ENCODE data around the gene SSTR4. TPM values are rescaled to one million over a fixed set of nuclear protein-coding genes. Genes with fewer than 3 reads are reported as not detected.

The SSTR4 gene
- total and polyA plus RNA-seq, 2 experiments from 2014 or later, result not detected

DNA sequence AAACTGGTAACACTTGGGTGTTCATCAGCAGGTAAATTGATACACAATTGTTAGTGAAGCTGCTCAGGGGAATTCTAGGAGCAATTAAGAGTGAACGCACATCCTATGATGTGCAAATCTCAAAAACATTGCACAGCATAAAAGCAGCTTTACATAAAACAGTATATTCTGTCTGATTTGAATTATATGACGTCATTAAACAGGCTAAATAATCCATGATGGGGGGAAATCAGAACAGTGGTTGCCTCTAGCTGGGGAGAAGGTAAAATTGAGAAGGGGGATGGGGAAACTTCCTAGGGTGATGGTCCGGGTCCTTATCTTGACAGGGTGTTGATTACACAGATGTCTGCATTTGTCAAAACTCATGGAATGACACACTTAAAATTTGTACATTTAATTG lies 31.7 kb downstream of the SSTR4 start:
- Histone ChIP-seq H3K36me3 (ENCODE audit: low read depth) (no peaks in the 10 kb centered on the region), H3K9ac (no peak overlapping the region), H3K4me3 (no peak overlapping the region), H3K9me2 (ENCODE audit: insufficient read depth) (no peaks in the 10 kb centered on the region), H3K27me3 (replicated peaks; ENCODE audit: insufficient read depth) (no peaks in the 10 kb centered on the region), H3K4me2 (ENCODE audit: unreplicated experiment) (no peak overlapping the region), H3K9me3 (ENCODE audit: low read depth) (no peaks in the 10 kb centered on the region), H3K4me1 (ENCODE audit: insufficient read depth) (peaks cover 2% of the 10 kb centered on the region), H3F3A (ENCODE audit: insufficient read depth) (peaks cover 2% of the 10 kb centered on the region), H3K27ac (no peak overlapping the region), H3K79me2 (ENCODE audit: insufficient read depth) (no peaks in the 10 kb centered on the region), H4K20me1 (ENCODE audit: insufficient read depth) (no peaks in the 10 kb centered on the region), H2AFZ (no peak overlapping the region)
- DNase-seq, result no peak
- WGBS, 2 experiments (ENCODE audit: low coverage in 1 of 2, low lambda C conversion rate in 2 of 2, missing lambda C conversion rate in 2 of 2), result 73% methylated on average over 3 of the region's 3 CpGs
- in situ Hi-C loops (cut with MboI), result loop anchor here (25.0 kb wide), 1 partner anchor 171 kb away; no protein-coding TSS in a partner anchor
- no peak for TF ChIP-seq EZH2phosphoT487 (IDR thresholded peaks at IDR 0.05; ENCODE audit: insufficient read depth, low read depth)
- no peak for TF ChIP-seq EZH2 (IDR thresholded peaks at IDR 0.05; ENCODE audit: insufficient read depth, poor library complexity, severe bottlenecking)

DNA sequence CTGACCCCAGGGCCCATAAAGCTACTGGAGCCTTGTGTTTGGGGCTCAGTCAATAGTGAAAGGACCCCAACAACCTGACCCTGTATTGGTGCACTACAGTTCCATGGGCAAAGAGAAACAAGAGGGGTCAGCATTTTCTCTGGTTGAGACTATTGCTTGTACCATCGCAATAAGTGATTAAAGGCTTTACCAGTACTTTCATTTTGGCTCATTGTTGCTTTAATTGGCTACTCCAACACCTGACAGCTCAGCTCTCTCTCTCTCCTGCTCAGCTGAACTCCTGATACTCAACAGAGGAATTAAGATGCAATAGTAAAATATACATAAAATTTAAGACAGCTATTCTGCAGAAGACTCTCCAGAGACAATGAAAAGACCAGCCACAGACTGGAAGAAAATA lies 33.2 kb downstream of the SSTR4 start:
- no peaks in the 10 kb centered on the region for H3K27me3 ChIP-seq (replicated peaks; ENCODE audit: insufficient read depth)
- TF ChIP-seq EZH2phosphoT487 (IDR thresholded peaks at IDR 0.05; ENCODE audit: insufficient read depth, low read depth) (no peak), EZH2 (IDR thresholded peaks at IDR 0.05; ENCODE audit: insufficient read depth, poor library complexity, severe bottlenecking) (no peak)

DNA sequence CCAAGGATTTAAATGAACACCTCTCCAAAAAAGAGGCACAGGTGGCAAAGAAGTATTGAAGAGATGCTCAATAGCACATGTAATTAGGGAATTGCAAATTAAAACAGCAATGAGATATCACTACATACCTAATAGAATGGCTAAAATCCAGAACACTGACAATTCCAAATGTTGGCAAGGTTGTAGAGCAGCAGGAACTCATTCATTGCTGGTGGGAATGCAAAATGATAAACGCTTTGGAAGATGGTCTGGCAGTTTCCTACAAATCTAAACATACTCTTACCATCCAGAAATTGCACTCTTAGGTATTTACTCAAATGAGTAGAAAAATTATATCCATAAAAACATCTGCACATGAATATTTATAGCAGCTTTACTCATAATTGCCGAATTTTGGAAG lies 34.0 kb downstream of the SSTR4 start:
- Histone ChIP-seq H3K79me2 (ENCODE audit: insufficient read depth) (no peaks in the 10 kb centered on the region), H3K4me1 (ENCODE audit: insufficient read depth) (no peaks in the 10 kb centered on the region), H3K9me3 (ENCODE audit: low read depth) (no peaks in the 10 kb centered on the region), H3K4me3 (no peak overlapping the region), H3K36me3 (ENCODE audit: low read depth) (no peaks in the 10 kb centered on the region), H3K4me2 (ENCODE audit: unreplicated experiment) (no peak overlapping the region), H4K20me1 (ENCODE audit: insufficient read depth) (no peaks in the 10 kb centered on the region), H2AFZ (no peak overlapping the region), H3K9ac (no peak overlapping the region), H3K27me3 (replicated peaks; ENCODE audit: insufficient read depth) (no peaks in the 10 kb centered on the region), H3K9me2 (ENCODE audit: insufficient read depth) (no peaks in the 10 kb centered on the region), H3F3A (ENCODE audit: insufficient read depth) (no peaks in the 10 kb centered on the region), H3K27ac (no peak overlapping the region)
- TF ChIP-seq EZH2phosphoT487 (IDR thresholded peaks at IDR 0.05; ENCODE audit: insufficient read depth, low read depth) (no peak), EZH2 (IDR thresholded peaks at IDR 0.05; ENCODE audit: insufficient read depth, poor library complexity, severe bottlenecking) (no peak)
- in situ Hi-C loops (cut with MboI), result loop anchor here (25.0 kb wide), 1 partner anchor 168 kb away; no protein-coding TSS in a partner anchor
- no peak for DNase-seq
- WGBS, 2 experiments (ENCODE audit: low coverage in 1 of 2, low lambda C conversion rate in 2 of 2, missing lambda C conversion rate in 2 of 2), result 46 to 55% methylated on average over 2 of the region's 2 CpGs

More for the DNA sequence above, 33.2 kb downstream of the SSTR4 start:
- no peak overlapping the region for H3K9ac ChIP-seq
- DNase-seq, result no peak
- no peaks in the 10 kb centered on the region for H3K36me3 ChIP-seq (ENCODE audit: low read depth)
- H3K27ac ChIP-seq, result no peak overlapping the region
- no peaks in the 10 kb centered on the region for H3K9me2 ChIP-seq (ENCODE audit: insufficient read depth)
- H3K79me2 ChIP-seq (ENCODE audit: insufficient read depth), result no peaks in the 10 kb centered on the region
- H3K4me1 ChIP-seq (ENCODE audit: insufficient read depth), result no peaks in the 10 kb centered on the region
- no peaks in the 10 kb centered on the region for H3K9me3 ChIP-seq (ENCODE audit: low read depth)
- no peak overlapping the region for H3K4me3 ChIP-seq
- no peaks in the 10 kb centered on the region for H4K20me1 ChIP-seq (ENCODE audit: insufficient read depth)
- H2AFZ ChIP-seq, result no peak overlapping the region
- 92 to 95% methylated on average over 1 of the region's 1 CpG for WGBS, 2 experiments (ENCODE audit: low coverage in 1 of 2, low lambda C conversion rate in 2 of 2, missing lambda C conversion rate in 2 of 2)
- no peaks in the 10 kb centered on the region for H3F3A ChIP-seq (ENCODE audit: insufficient read depth)
- H3K4me2 ChIP-seq (ENCODE audit: unreplicated experiment), result no peak overlapping the region
- in situ Hi-C loops (cut with MboI), result loop anchor here (25.0 kb wide), 1 partner anchor 169 kb away; no protein-coding TSS in a partner anchor

DNA sequence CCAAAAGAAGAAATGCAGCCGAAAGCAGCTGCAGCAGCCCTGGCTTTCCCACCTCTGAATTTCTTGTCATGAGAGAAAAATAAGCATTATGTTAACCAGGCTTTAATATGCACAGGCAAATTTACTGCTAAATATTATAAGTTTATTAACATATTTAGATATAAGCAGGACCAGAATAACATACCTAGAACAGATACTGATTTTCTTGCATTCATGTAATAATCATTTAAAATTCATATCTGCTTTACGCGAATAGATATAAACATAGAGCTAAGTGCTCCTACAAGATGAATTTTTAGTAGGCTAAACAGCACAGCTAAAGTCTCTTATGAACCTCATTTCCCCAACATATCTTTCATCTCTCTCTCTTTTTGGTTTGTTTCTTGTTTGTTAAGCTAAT lies 36.3 kb downstream of the SSTR4 start:
- Histone ChIP-seq H3F3A (ENCODE audit: insufficient read depth) (no peaks in the 10 kb centered on the region), H3K36me3 (ENCODE audit: low read depth) (no peaks in the 10 kb centered on the region), H4K20me1 (ENCODE audit: insufficient read depth) (no peaks in the 10 kb centered on the region), H3K79me2 (ENCODE audit: insufficient read depth) (no peaks in the 10 kb centered on the region), H3K9ac (no peak overlapping the region), H3K4me2 (ENCODE audit: unreplicated experiment) (no peak overlapping the region), H3K27ac (no peak overlapping the region), H3K9me3 (ENCODE audit: low read depth) (no peaks in the 10 kb centered on the region), H3K4me1 (ENCODE audit: insufficient read depth) (no peaks in the 10 kb centered on the region), H2AFZ (no peak overlapping the region), H3K27me3 (replicated peaks; ENCODE audit: insufficient read depth) (no peaks in the 10 kb centered on the region), H3K9me2 (ENCODE audit: insufficient read depth) (no peaks in the 10 kb centered on the region), H3K4me3 (no peak overlapping the region)
- no peak for DNase-seq
- in situ Hi-C loops (cut with MboI), result loop anchor here (25.0 kb wide), 1 partner anchor 166 kb away; no protein-coding TSS in a partner anchor
- no peak for TF ChIP-seq EZH2 (IDR thresholded peaks at IDR 0.05; ENCODE audit: insufficient read depth, poor library complexity, severe bottlenecking)
- WGBS, 2 experiments (ENCODE audit: low coverage in 1 of 2, low lambda C conversion rate in 2 of 2, missing lambda C conversion rate in 2 of 2), result 62 to 64% methylated on average over 3 of the region's 3 CpGs

DNA sequence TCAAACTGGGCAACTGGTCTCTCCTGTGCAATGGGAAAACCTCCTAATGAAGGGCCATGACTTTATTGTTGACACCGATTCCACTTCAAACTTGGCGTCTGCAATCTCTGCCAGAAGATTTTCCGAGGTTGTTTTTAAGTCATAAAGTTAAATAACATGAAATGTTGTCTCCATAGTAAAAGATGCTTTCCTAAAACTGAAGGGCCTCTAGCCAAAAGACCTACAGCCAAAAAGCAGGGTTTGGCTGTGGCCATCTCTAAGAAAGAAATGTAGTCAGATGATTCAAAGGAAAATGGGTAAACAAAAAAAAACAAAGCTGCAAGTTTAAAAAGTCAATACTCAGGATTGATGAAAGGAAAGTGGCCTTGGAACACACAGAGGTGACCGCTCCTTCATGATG lies 36.9 kb downstream of the SSTR4 start:
- no peak overlapping the region for H3K9ac ChIP-seq
- no peak overlapping the region for H3K4me2 ChIP-seq (ENCODE audit: unreplicated experiment)
- no peaks in the 10 kb centered on the region for H3K9me3 ChIP-seq (ENCODE audit: low read depth)
- H3K79me2 ChIP-seq (ENCODE audit: insufficient read depth), result no peaks in the 10 kb centered on the region
- no peak overlapping the region for H2AFZ ChIP-seq
- in situ Hi-C loops (cut with MboI), result loop anchor here (25.0 kb wide), 1 partner anchor 165 kb away; no protein-coding TSS in a partner anchor
- H3K27ac ChIP-seq, result no peak overlapping the region
- TF ChIP-seq EZH2 (IDR thresholded peaks at IDR 0.05; ENCODE audit: insufficient read depth, poor library complexity, severe bottlenecking) (no peak), EZH2phosphoT487 (IDR thresholded peaks at IDR 0.05; ENCODE audit: insufficient read depth, low read depth) (no peak)
- WGBS, 2 experiments (ENCODE audit: low coverage in 1 of 2, low lambda C conversion rate in 2 of 2, missing lambda C conversion rate in 2 of 2), result 71 to 78% methylated on average over 4 of the region's 4 CpGs
- no peaks in the 10 kb centered on the region for H3K9me2 ChIP-seq (ENCODE audit: insufficient read depth)
- H3F3A ChIP-seq (ENCODE audit: insufficient read depth), result no peaks in the 10 kb centered on the region
- no peak overlapping the region for H3K4me3 ChIP-seq
- H3K27me3 ChIP-seq (replicated peaks; ENCODE audit: insufficient read depth), result no peaks in the 10 kb centered on the region
- no peaks in the 10 kb centered on the region for H3K36me3 ChIP-seq (ENCODE audit: low read depth)
- DNase-seq, result no peak
- no peaks in the 10 kb centered on the region for H3K4me1 ChIP-seq (ENCODE audit: insufficient read depth)
- H4K20me1 ChIP-seq (ENCODE audit: insufficient read depth), result no peaks in the 10 kb centered on the region
